Natural killer cell (primary cell): ENCODE results near the gene MAPRE3. TPM values are rescaled to one million over a fixed set of nuclear protein-coding genes. Genes with fewer than 3 reads are reported as not detected.

ENCODE experiments used
- ATAC-seq, 3 donors: fragments of 150-1000 bp in 2 of 3; fragments of 200-7000 bp in 1 of 3; cut with Tn5 transposase; 1 replicate in 1 of 3; 2 replicates in 2 of 3; pipeline ENCODE4 v1.10.0; 2021; ENCODE audit warnings: mild to moderate bottlenecking in 2 of 3, moderate library complexity in 2 of 3
- DNase-seq, 2 donors: peaks; one replicate each; pipeline versions ENCODE4 v3.0.0 to v3.0.0-alpha.2; 2013 to 2021; ENCODE audit warnings: mixed read lengths in 1 of 2
- H3K27ac ChIP-seq: one replicate; pipeline ENCODE4 v1.5.1; 2013; ENCODE audit warnings: mild to moderate bottlenecking, low read length
- H3K27me3 ChIP-seq: one replicate; pipeline ENCODE4 v1.6.1; 2013; ENCODE audit warnings: low read length; ENCODE audit not compliant: control insufficient read depth, insufficient read depth
- H3K36me3 ChIP-seq: one replicate; pipeline ENCODE4 v1.6.1; 2013; ENCODE audit warnings: low read length; ENCODE audit not compliant: control insufficient read depth, insufficient read depth
- H3K4me1 ChIP-seq: one replicate; pipeline ENCODE4 v1.6.1; 2013; ENCODE audit warnings: low read length; ENCODE audit not compliant: control insufficient read depth, insufficient read depth
- H3K4me3 ChIP-seq: one replicate; pipeline ENCODE4 v1.5.1; 2013; ENCODE audit warnings: low read length
- H3K9me3 ChIP-seq: one replicate; pipeline ENCODE4 v1.6.1; 2013; ENCODE audit warnings: low read length; ENCODE audit not compliant: control insufficient read depth, insufficient read depth
- H3K27ac Mint-ChIP-seq, 2 donors: one replicate each; pipeline ENCODE4 v1.8.0; 2022; ENCODE audit warnings: mild to moderate bottlenecking in 2 of 2, mixed read lengths in 2 of 2, moderate library complexity in 1 of 2
- H3K27me3 Mint-ChIP-seq, 2 donors: one replicate each; pipeline ENCODE4 v1.8.0; 2022; ENCODE audit warnings: low read depth in 2 of 2, mixed read lengths in 2 of 2
- H3K36me3 Mint-ChIP-seq: one replicate; pipeline ENCODE4 v1.8.0; 2022; ENCODE audit warnings: mixed read lengths
- H3K4me1 Mint-ChIP-seq, 2 donors: one replicate each; pipeline ENCODE4 v1.8.0; 2022; ENCODE audit warnings: mixed read lengths in 2 of 2
- H3K4me3 Mint-ChIP-seq: one replicate; pipeline ENCODE4 v1.8.0; 2022; ENCODE audit warnings: mild to moderate bottlenecking, moderate library complexity, mixed read lengths
- H3K9me3 Mint-ChIP-seq, 2 donors: one replicate each; pipeline ENCODE4 v1.8.0; 2022; ENCODE audit warnings: mixed read lengths in 2 of 2
- WGBS: methylation state at CpG from one replicate; pipeline ENCODE4 v1.1.7; 2013; ENCODE audit warnings: missing lambda C conversion rate; ENCODE audit not compliant: insufficient coverage; 5-methylcytosine and 5-hydroxymethylcytosine counted together
- intact Hi-C: fragments of 100-400 bp; cut with micrococcal nuclease; formaldehyde crosslinking; loops from one replicate; pipeline ENCODE4 v1.14.2; 2022
- total RNA-seq, 4 donors: library from RNA; stranded (reverse); fragments of 120-200 nt in 1 of 4; gene quantifications; one replicate each; pipeline versions ENCODE4 v1.2.3 to v1.2.4, GENCODE V29; 2013 to 2022
- TF ChIP-seq, protein P1 (sequence below): fragments of 200-600 bp; IDR thresholded peaks from one replicate; pipeline ENCODE4 v1.8.0; 2022; ENCODE audit warnings: antibody characterized with exemption

MAPRE3 gene
- total RNA-seq, 3 donors from 2014 or later (not counting 1 experiment from before 2014, with no cell fraction given) = 3.9 to 5.0 (median 4.2) TPM

GRCh38 chr2:27025861-27026851 lies 55.7 kb downstream of the MAPRE3 start:
- no peak overlapping the region for H3K4me3 Mint-ChIP-seq
- H3K27ac ChIP-seq = no peak overlapping the region
- DNase-seq (no peak), ATAC-seq (no peak)
- H3K9me3 Mint-ChIP-seq = no peaks in the 10 kb centered on the region
- H3K9me3 ChIP-seq = no peaks in the 10 kb centered on the region
- no peaks in the 10 kb centered on the region for H3K4me1 ChIP-seq
- TF ChIP-seq, protein P1, sequence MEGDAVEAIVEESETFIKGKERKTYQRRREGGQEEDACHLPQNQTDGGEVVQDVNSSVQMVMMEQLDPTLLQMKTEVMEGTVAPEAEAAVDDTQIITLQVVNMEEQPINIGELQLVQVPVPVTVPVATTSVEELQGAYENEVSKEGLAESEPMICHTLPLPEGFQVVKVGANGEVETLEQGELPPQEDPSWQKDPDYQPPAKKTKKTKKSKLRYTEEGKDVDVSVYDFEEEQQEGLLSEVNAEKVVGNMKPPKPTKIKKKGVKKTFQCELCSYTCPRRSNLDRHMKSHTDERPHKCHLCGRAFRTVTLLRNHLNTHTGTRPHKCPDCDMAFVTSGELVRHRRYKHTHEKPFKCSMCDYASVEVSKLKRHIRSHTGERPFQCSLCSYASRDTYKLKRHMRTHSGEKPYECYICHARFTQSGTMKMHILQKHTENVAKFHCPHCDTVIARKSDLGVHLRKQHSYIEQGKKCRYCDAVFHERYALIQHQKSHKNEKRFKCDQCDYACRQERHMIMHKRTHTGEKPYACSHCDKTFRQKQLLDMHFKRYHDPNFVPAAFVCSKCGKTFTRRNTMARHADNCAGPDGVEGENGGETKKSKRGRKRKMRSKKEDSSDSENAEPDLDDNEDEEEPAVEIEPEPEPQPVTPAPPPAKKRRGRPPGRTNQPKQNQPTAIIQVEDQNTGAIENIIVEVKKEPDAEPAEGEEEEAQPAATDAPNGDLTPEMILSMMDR = no peak
- H3K36me3 ChIP-seq = no peaks in the 10 kb centered on the region
- peaks cover 0 to 5% of the 10 kb centered on the region in 2 donors for H3K4me1 Mint-ChIP-seq
- no peak overlapping the region for H3K4me3 ChIP-seq
- no peak overlapping the region for H3K27ac Mint-ChIP-seq
- H3K27me3 ChIP-seq = no peaks in the 10 kb centered on the region
- no peaks in the 10 kb centered on the region for H3K36me3 Mint-ChIP-seq
- WGBS = 95% methylated on average over 24 of the region's 24 CpGs
- intact Hi-C loops = no loop called here
- H3K27me3 Mint-ChIP-seq = no peaks in the 10 kb centered on the region

DNA sequence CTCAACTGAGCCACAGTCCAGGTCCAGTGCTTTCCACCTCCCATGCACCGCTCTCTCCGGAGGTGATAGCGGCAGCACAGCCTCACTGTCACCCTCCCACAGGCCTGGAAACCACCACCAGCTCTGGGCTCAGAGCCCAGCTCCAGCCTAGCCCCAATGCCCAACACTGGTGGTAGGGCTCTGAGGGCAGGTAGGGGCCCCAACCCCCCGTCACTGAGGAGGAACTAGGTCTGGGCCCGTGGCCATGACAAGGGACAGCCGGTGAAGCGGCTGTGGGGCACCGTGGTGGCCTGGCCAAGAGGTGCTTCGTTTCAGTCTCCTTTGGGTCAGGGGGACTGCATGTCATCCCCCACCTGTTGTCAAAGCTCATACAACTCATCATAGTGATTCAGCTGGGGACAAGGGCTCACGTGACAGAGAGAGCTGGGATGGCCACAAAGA lies 56.8 kb downstream of the MAPRE3 start:
- no peaks in the 10 kb centered on the region for H3K36me3 ChIP-seq
- H3K9me3 Mint-ChIP-seq = no peaks in the 10 kb centered on the region
- peaks cover 3% of the 10 kb centered on the region for H3K4me1 ChIP-seq
- intact Hi-C loops = no loop called here
- no peak overlapping the region for H3K4me3 ChIP-seq
- ATAC-seq (no peak), DNase-seq (no peak)
- no peak overlapping the region for H3K4me3 Mint-ChIP-seq
- H3K9me3 ChIP-seq = no peaks in the 10 kb centered on the region
- H3K4me1 Mint-ChIP-seq = peaks cover 0 to 14% of the 10 kb centered on the region in 2 donors
- no peaks in the 10 kb centered on the region for H3K36me3 Mint-ChIP-seq
- H3K27ac Mint-ChIP-seq = no peak overlapping the region
- TF ChIP-seq, protein P1 = no peak
- no peak overlapping the region for H3K27ac ChIP-seq
- H3K27me3 Mint-ChIP-seq = no peaks in the 10 kb centered on the region
- H3K27me3 ChIP-seq = no peaks in the 10 kb centered on the region
- WGBS = 90% methylated on average over 10 of the region's 10 CpGs

- Mint-ChIP-seq H3K4me3 (no peak overlapping the region), H3K36me3 (no peaks in the 10 kb centered on the region), H3K27me3 (no peaks in the 10 kb centered on the region), H3K9me3 (no peaks in the 10 kb centered on the region), H3K4me1 (peaks cover 10 to 28% of the 10 kb centered on the region in 2 donors), H3K27ac (no peak overlapping the region)
- no peaks in the 10 kb centered on the region for H3K36me3 ChIP-seq
- intact Hi-C loops = no loop called here
- H3K9me3 ChIP-seq = no peaks in the 10 kb centered on the region
- 91% methylated on average over 2 of the region's 2 CpGs for WGBS
- no peak overlapping the region for H3K27ac ChIP-seq
- no peak for ATAC-seq
- no peak overlapping the region for H3K4me3 ChIP-seq
- TF ChIP-seq, protein P1 = no peak
- H3K4me1 ChIP-seq = peaks cover 16% of the 10 kb centered on the region
- H3K27me3 ChIP-seq = no peaks in the 10 kb centered on the region
- DNase-seq = no peak
These were observed 58.6 kb downstream of the MAPRE3 start for GRCh38 chr2:27029051-27029450.
